Right lobe of liver (tissue), 6 donors: ENCODE data around the gene BTBD1. TPM values are rescaled to one million over a fixed set of nuclear protein-coding genes. Genes with fewer than 3 reads are reported as not detected.
"Not testable (repeated sequence)": the region's sequence is repeated elsewhere in the genome, so short reads cannot be mapped to it uniquely, and the experiment has no call there.

ENCODE experiments used
- ATAC-seq, 4 donors: fragments of 200-7000 bp; cut with Tn5 transposase; one replicate each; pipeline ENCODE4 v1.9.1; 2020; ENCODE audit warnings: mild to moderate bottlenecking in 4 of 4, moderate library complexity in 4 of 4
- DNase-seq, 3 donors: peaks; one replicate each; pipeline ENCODE4 v3.0.0-alpha.2; 2020
- H3K27ac ChIP-seq, 3 donors: fragments of 200-600 bp; one replicate each; pipeline ENCODE4 v1.8.0; 2022
- H3K27me3 ChIP-seq, 2 donors: fragments of 200-600 bp; one replicate each; pipeline ENCODE4 v1.8.0; 2022
- H3K36me3 ChIP-seq, 4 donors: fragments of 200-600 bp; sonication (generic) in 1 of 4; one replicate each; pipeline versions ENCODE4 v1.5.1 to v1.8.0; 2017 to 2022; ENCODE audit warnings: control low read depth in 1 of 4
- H3K4me1 ChIP-seq, 4 donors: fragments of 200-600 bp; sonication (generic) in 1 of 4; one replicate each; pipeline versions ENCODE4 v1.5.1 to v1.8.0; 2017 to 2022; ENCODE audit warnings: control low read depth in 1 of 4
- H3K4me3 ChIP-seq, 3 donors: fragments of 200-600 bp; one replicate each; pipeline ENCODE4 v1.8.0; 2022
- H3K9me3 ChIP-seq, 4 donors: fragments of 200-600 bp; sonication (generic) in 1 of 4; one replicate each; pipeline versions ENCODE4 v1.5.1 to v1.8.0; 2017 to 2022; ENCODE audit warnings: control low read depth in 1 of 4
- CTCF ChIP-seq, 4 donors: fragments of 200-600 bp in 3 of 4; fragments of 450-650 bp in 1 of 4; IDR thresholded peaks; one replicate each; pipeline versions ENCODE4 v1.5.1 to v1.8.0; 2016 to 2022; ENCODE audit warnings: antibody characterized with exemption in 4 of 4, mild to moderate bottlenecking in 2 of 4
- POLR2A ChIP-seq: fragments of 450-650 bp; IDR thresholded peaks from one replicate; pipeline ENCODE4 v1.6.1; 2017; ENCODE audit warnings: antibody characterized with exemption, mild to moderate bottlenecking
- WGBS: methylation state at CpG from one replicate; pipeline ENCODE4 v1.1.6; 2018; ENCODE audit warnings: low coverage, low lambda C conversion rate; ENCODE audit not compliant: insufficient coverage; ENCODE audit errors: missing lambda C conversion rate; 5-methylcytosine and 5-hydroxymethylcytosine counted together
- intact Hi-C, 2 donors: fragments of 100-400 bp; cut with DNase I; formaldehyde crosslinking; loops; one replicate each; pipeline versions ENCODE4 v1.11.2 to v1.14.1; 2022
- total RNA-seq, 6 experiments: library from RNA; depleted of rRNA in 2 of 6; stranded (reverse); fragments of >200 nt in 2 of 6; fragmentation: NEBNext Ultra II Directional in 3 of 6; extraction: Animal tissue kit (Norgen Biotek cat#: 25700) in 3 of 6; gene quantifications; one replicate each; pipeline versions ENCODE4 v1.1.0 to v1.2.4, GENCODE V29; 2016 to 2023
- donor health status: DM: no; HTN: yes; CAD: no.
- donor health status: DM: no; HTN: no; CAD: no.
- donor health status: DM: no; HTN: no; CAD: no.
- donor health status: DM: no; HTN: yes; CAD: no.
- donor health status: DM: no; HTN: yes; CAD: no.

BTBD1 gene
- total RNA-seq, 6 experiments from 2014 or later = 15.7 to 49.9 (median 24.2) TPM

GRCh38 chr15:83036253-83036652 is 30.8 kb downstream of the BTBD1 start:
- intact Hi-C loops = no loop called here
- no peak for TF ChIP-seq POLR2A
- TF ChIP-seq CTCF (IDR thresholded peaks at IDR 0.05) = no peak
- Histone ChIP-seq H3K4me1 (no peaks in the 10 kb centered on the region), H3K4me3 (no peak overlapping the region), H3K9me3 (no peaks in the 10 kb centered on the region), H3K27me3 (no peaks in the 10 kb centered on the region), H3K36me3 (peaks cover 0 to 18% (median 10%) of the 10 kb centered on the region in 4 donors), H3K27ac (no peak overlapping the region)
- no peak for ATAC-seq
- no peak for DNase-seq
- 95% methylated on average over 6 of the region's 6 CpGs for WGBS

- peaks cover 0 to 19% (median 2%) of the 10 kb centered on the region in 4 donors for H3K36me3 ChIP-seq
- H3K27ac ChIP-seq, H3K27me3 ChIP-seq, H3K4me3 ChIP-seq, H3K9me3 ChIP-seq, ATAC-seq, H3K4me1 ChIP-seq, intact Hi-C loops, DNase-seq: not testable (repeated sequence)
- 98% methylated on average over 5 of the region's 6 CpGs for WGBS
These were observed 35.8 kb downstream of the BTBD1 start for GRCh38 chr15:83031234-83031633.

DNA sequence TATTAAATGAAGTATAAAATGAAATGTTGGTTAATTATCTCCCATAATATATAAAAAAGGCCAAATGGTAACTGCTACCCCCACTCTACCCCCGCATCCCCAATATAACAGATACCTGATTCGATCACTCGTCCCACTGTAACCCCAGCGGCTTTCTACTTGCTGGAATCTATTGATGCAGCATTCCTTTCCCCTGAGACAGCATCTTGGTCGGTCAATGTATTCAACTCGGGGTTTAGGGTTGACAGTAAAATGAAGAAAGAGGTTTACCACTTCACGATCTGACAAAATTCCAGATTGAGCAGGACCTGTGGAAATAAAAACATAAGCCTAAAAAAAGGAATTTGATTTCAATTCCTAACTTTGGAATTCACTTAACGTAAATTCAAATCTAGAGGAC is 37.0 kb downstream of the BTBD1 start:
- DNase-seq (no peak), ATAC-seq (no peak)
- TF ChIP-seq CTCF (IDR thresholded peaks at IDR 0.05) (no peak), POLR2A (no peak)
- Histone ChIP-seq H3K4me3 (no peak overlapping the region), H3K27me3 (no peaks in the 10 kb centered on the region), H3K9me3 (no peaks in the 10 kb centered on the region), H3K27ac (no peak overlapping the region), H3K36me3 (peaks cover 0 to 18% (median 2%) of the 10 kb centered on the region in 4 donors), H3K4me1 (no peaks in the 10 kb centered on the region)
- WGBS = 96% methylated on average over 8 of the region's 8 CpGs
- intact Hi-C loops = no loop called here

DNA sequence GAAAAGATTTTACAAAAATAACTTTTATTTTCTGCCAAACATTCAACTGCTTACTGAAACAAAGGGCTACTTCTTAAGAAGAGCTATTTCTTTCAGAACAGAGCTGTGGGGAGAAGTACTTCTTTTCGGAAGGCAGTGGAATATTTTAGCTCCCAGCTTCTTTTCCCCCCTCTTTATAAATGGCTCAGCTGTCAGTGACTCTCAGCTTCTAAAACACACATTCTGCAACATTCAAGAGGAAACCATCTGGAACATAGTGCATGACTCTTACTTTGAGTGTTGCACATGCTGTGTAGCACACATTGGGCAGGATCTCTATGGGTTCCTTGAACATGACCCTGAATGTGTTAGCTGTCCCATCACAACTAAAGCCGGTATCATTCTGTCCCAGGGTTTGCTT is 48.6 kb downstream of the BTBD1 start:
- intact Hi-C loops = no loop called here
- Histone ChIP-seq H3K27ac (no peak overlapping the region), H3K9me3 (no peaks in the 10 kb centered on the region), H3K4me1 (no peaks in the 10 kb centered on the region), H3K27me3 (no peaks in the 10 kb centered on the region), H3K36me3 (peaks cover 0 to 38% (median 21%) of the 10 kb centered on the region in 4 donors), H3K4me3 (no peak overlapping the region)
- DNase-seq (no peak), ATAC-seq (no peak)
- 91% methylated on average over 2 of the region's 2 CpGs for WGBS
- TF ChIP-seq POLR2A (no peak), CTCF (IDR thresholded peaks at IDR 0.05) (no peak)

GRCh38 chr15:83016906-83017305 is 50.1 kb downstream of the BTBD1 start:
- Histone ChIP-seq H3K9me3 (no peaks in the 10 kb centered on the region), H3K27me3 (no peaks in the 10 kb centered on the region), H3K27ac (no peak overlapping the region), H3K4me1 (peaks cover 0 to 6% (median 3%) of the 10 kb centered on the region in 4 donors), H3K4me3 (no peak overlapping the region), H3K36me3 (peaks cover 0 to 38% (median 21%) of the 10 kb centered on the region in 4 donors)
- intact Hi-C loops = no loop called here
- DNase-seq (no peak), ATAC-seq (no peak)
- TF ChIP-seq POLR2A = no peak
- no peak for TF ChIP-seq CTCF (IDR thresholded peaks at IDR 0.05)
- 83% methylated on average over 5 of the region's 5 CpGs for WGBS
